Ectodermal cell (in vitro differentiated cells): Measurements from ENCODE around the gene SYNPO2.

Experiments
- H3K27ac ChIP-seq: 2 replicates; pipeline ENCODE4 v1.7.0; 2013; ENCODE audit warnings: mild to moderate bottlenecking, low read depth, low read length; ENCODE audit not compliant: insufficient read depth, poor library complexity, severe bottlenecking
- H3K27me3 ChIP-seq: 2 replicates; pipeline ENCODE4 v1.7.0; 2013; ENCODE audit warnings: mild to moderate bottlenecking, low read length; ENCODE audit not compliant: insufficient read depth, control insufficient read depth, poor library complexity, severe bottlenecking
- H3K36me3 ChIP-seq: one replicate; pipeline ENCODE4 v1.7.0; 2013; ENCODE audit warnings: low read length; ENCODE audit not compliant: control insufficient read depth, insufficient read depth
- H3K4me1 ChIP-seq: one replicate; pipeline ENCODE4 v1.7.0; 2013; ENCODE audit warnings: low read length; ENCODE audit not compliant: control insufficient read depth, insufficient read depth
- H3K4me3 ChIP-seq: 2 replicates; pipeline ENCODE4 v1.7.0; 2013; ENCODE audit warnings: low read depth, low read length, control low read depth; ENCODE audit not compliant: insufficient read depth
- H3K9me3 ChIP-seq: 2 replicates; pipeline ENCODE4 v1.7.0; 2013; ENCODE audit warnings: mild to moderate bottlenecking, low read length, moderate library complexity; ENCODE audit not compliant: control insufficient read depth
- WGBS, 2 experiments: methylation state at CpG; one replicate each; pipeline ENCODE4 v1.1.7; 2013; ENCODE audit warnings: missing lambda C conversion rate in 2 of 2; 5-methylcytosine and 5-hydroxymethylcytosine counted together

SYNPO2 gene

GRCh38 chr4:118927974-118928373, 39.3 kb downstream of the SYNPO2 start:
- H3K9me3 ChIP-seq = no peaks in the 10 kb centered on the region
- no peak overlapping the region for H3K4me3 ChIP-seq
- H3K27ac ChIP-seq = no peak overlapping the region
- H3K27me3 ChIP-seq = no peaks in the 10 kb centered on the region
- WGBS, 2 experiments = 95% methylated on average over 1 of the region's 1 CpG
- H3K4me1 ChIP-seq = no peaks in the 10 kb centered on the region
- H3K36me3 ChIP-seq = no peaks in the 10 kb centered on the region

GRCh38 chr4:118930255-118930654, 41.6 kb downstream of the SYNPO2 start:
- Histone ChIP-seq H3K27me3 (no peaks in the 10 kb centered on the region), H3K27ac (no peak overlapping the region), H3K9me3 (no peaks in the 10 kb centered on the region), H3K4me1 (no peaks in the 10 kb centered on the region), H3K4me3 (no peak overlapping the region), H3K36me3 (no peaks in the 10 kb centered on the region)
- 0% methylated on average over 1 of the region's 1 CpG for WGBS, 2 experiments

GRCh38 chr4:118931786-118932185, 43.1 kb downstream of the SYNPO2 start:
- WGBS, 2 experiments = 93 to 100% methylated on average over 2 of the region's 2 CpGs
- Histone ChIP-seq H3K27me3 (no peaks in the 10 kb centered on the region), H3K9me3 (no peaks in the 10 kb centered on the region), H3K4me1 (no peaks in the 10 kb centered on the region), H3K27ac (no peak overlapping the region), H3K4me3 (no peak overlapping the region), H3K36me3 (no peaks in the 10 kb centered on the region)

GRCh38 chr4:118935819-118936218, 47.2 kb downstream of the SYNPO2 start:
- Histone ChIP-seq H3K4me3 (no peak overlapping the region), H3K27me3 (no peaks in the 10 kb centered on the region), H3K9me3 (no peaks in the 10 kb centered on the region), H3K36me3 (no peaks in the 10 kb centered on the region), H3K27ac (no peak overlapping the region), H3K4me1 (no peaks in the 10 kb centered on the region)
- 89 to 94% methylated on average over 2 of the region's 2 CpGs for WGBS, 2 experiments

GRCh38 chr4:118936406-118936805, 47.8 kb downstream of the SYNPO2 start:
- WGBS, 2 experiments = 90 to 96% methylated on average over 3 of the region's 3 CpGs
- Histone ChIP-seq H3K4me3 (no peak overlapping the region), H3K27ac (no peak overlapping the region), H3K9me3 (no peaks in the 10 kb centered on the region), H3K4me1 (no peaks in the 10 kb centered on the region), H3K27me3 (no peaks in the 10 kb centered on the region), H3K36me3 (no peaks in the 10 kb centered on the region)

GRCh38 chr4:118939169-118939783, 50.6 kb downstream of the SYNPO2 start:
- H3K36me3 ChIP-seq = no peaks in the 10 kb centered on the region
- no peaks in the 10 kb centered on the region for H3K9me3 ChIP-seq
- no peaks in the 10 kb centered on the region for H3K27me3 ChIP-seq
- no peak overlapping the region for H3K4me3 ChIP-seq
- WGBS, 2 experiments = 90 to 92% methylated on average over 10 of the region's 10 CpGs
- H3K4me1 ChIP-seq = no peaks in the 10 kb centered on the region
- H3K27ac ChIP-seq = no peak overlapping the region

GRCh38 chr4:118941149-118941548, 52.5 kb downstream of the SYNPO2 start:
- H3K27me3 ChIP-seq = no peaks in the 10 kb centered on the region
- H3K27ac ChIP-seq = no peak overlapping the region
- no peak overlapping the region for H3K4me3 ChIP-seq
- H3K36me3 ChIP-seq = no peaks in the 10 kb centered on the region
- H3K4me1 ChIP-seq = no peaks in the 10 kb centered on the region
- no peaks in the 10 kb centered on the region for H3K9me3 ChIP-seq
- WGBS, 2 experiments = 91 to 93% methylated on average over 1 of the region's 1 CpG

- Histone ChIP-seq H3K27me3 (no peaks in the 10 kb centered on the region), H3K27ac (no peak overlapping the region), H3K9me3 (no peaks in the 10 kb centered on the region), H3K36me3 (no peaks in the 10 kb centered on the region), H3K4me3 (no peak overlapping the region), H3K4me1 (no peaks in the 10 kb centered on the region)
- WGBS, 2 experiments = 80 to 81% methylated on average over 6 of the region's 6 CpGs
Measured at GRCh38 chr4:118941799-118942198, 53.1 kb downstream of the SYNPO2 start.

- Histone ChIP-seq H3K4me3 (no peak overlapping the region), H3K36me3 (no peaks in the 10 kb centered on the region), H3K27me3 (no peaks in the 10 kb centered on the region), H3K27ac (no peak overlapping the region), H3K4me1 (no peaks in the 10 kb centered on the region), H3K9me3 (no peaks in the 10 kb centered on the region)
- 89 to 91% methylated on average over 1 of the region's 1 CpG for WGBS, 2 experiments
Measured at GRCh38 chr4:118942465-118942864, 53.8 kb downstream of the SYNPO2 start.

- Histone ChIP-seq H3K9me3 (no peaks in the 10 kb centered on the region), H3K27ac (no peak overlapping the region), H3K4me3 (no peak overlapping the region), H3K4me1 (no peaks in the 10 kb centered on the region), H3K27me3 (no peaks in the 10 kb centered on the region), H3K36me3 (no peaks in the 10 kb centered on the region)
- 91 to 96% methylated on average over 2 of the region's 2 CpGs for WGBS, 2 experiments
Measured at GRCh38 chr4:118947095-118947494, 58.4 kb downstream of the SYNPO2 start.
